Suprapubic skin (tissue), 4 donors: ENCODE results near the gene SAMD15. TPM values are rescaled to one million over a fixed set of nuclear protein-coding genes. Genes with fewer than 3 reads are reported as not detected.
"Not testable (repeated sequence)": the region's sequence is repeated elsewhere in the genome, so short reads cannot be mapped to it uniquely, and the experiment has no call there.

Experiments
- DNase-seq, 2 donors: peaks; one replicate each; pipeline ENCODE4 v3.0.0-alpha.2; 2019; ENCODE audit warnings: low spot score in 2 of 2
- H3K27ac ChIP-seq: fragments of 200-600 bp; sonication (generic); one replicate; pipeline ENCODE4 v1.5.1; 2019
- H3K27me3 ChIP-seq: fragments of 200-600 bp; sonication (generic); one replicate; pipeline ENCODE4 v1.5.1; 2019
- H3K36me3 ChIP-seq: fragments of 200-600 bp; sonication (generic); one replicate; pipeline ENCODE4 v1.5.1; 2019
- H3K4me1 ChIP-seq: fragments of 200-600 bp; sonication (generic); one replicate; pipeline ENCODE4 v1.5.1; 2019
- H3K4me3 ChIP-seq: fragments of 200-600 bp; sonication (generic); one replicate; pipeline ENCODE4 v1.5.1; 2019; ENCODE audit warnings: mild to moderate bottlenecking
- H3K9me3 ChIP-seq: fragments of 200-600 bp; sonication (generic); one replicate; pipeline ENCODE4 v1.5.1; 2019
- CTCF ChIP-seq, 2 donors: fragments of 200-600 bp in 1 of 2; fragments of 450-650 bp in 1 of 2; sonication (generic) in 1 of 2; IDR thresholded peaks; one replicate each; pipeline ENCODE4 v1.5.1; 2016 to 2019; ENCODE audit warnings: antibody characterized with exemption in 2 of 2, mild to moderate bottlenecking in 1 of 2, moderate library complexity in 1 of 2
- EP300 ChIP-seq: sonication (generic); formaldehyde crosslinking; IDR thresholded peaks from one replicate; pipeline ENCODE4 v1.6.1; 2017; ENCODE audit warnings: antibody characterized with exemption
- POLR2A ChIP-seq, 2 donors: fragments of 450-650 bp; IDR thresholded peaks; one replicate each; pipeline ENCODE4 v1.6.1; 2017; ENCODE audit warnings: antibody characterized with exemption in 2 of 2, mild to moderate bottlenecking in 2 of 2, moderate library complexity in 2 of 2
- POLR2AphosphoS5 ChIP-seq, 3 donors: sonication (generic); formaldehyde crosslinking; IDR thresholded peaks; one replicate each; pipeline ENCODE4 v1.6.1; 2017; ENCODE audit warnings: antibody characterized with exemption in 3 of 3
- WGBS: methylation state at CpG from one replicate; pipeline ENCODE4 v1.1.5; 2018; 5-methylcytosine and 5-hydroxymethylcytosine counted together
- total RNA-seq, 4 donors: library from RNA; depleted of rRNA; stranded (reverse); fragments of >200 nt; gene quantifications; one replicate each; pipeline ENCODE4 v1.1.0, GENCODE V29; 2016

The SAMD15 gene
- total RNA-seq, 4 donors from 2014 or later: 0.93 TPM; not detected in 3

- H3K4me1 ChIP-seq: no peaks in the 10 kb centered on the region
- no peak for TF ChIP-seq EP300
- no peak for TF ChIP-seq POLR2AphosphoS5 (IDR thresholded peaks at IDR 0.05)
- no peak for TF ChIP-seq POLR2A (IDR thresholded peaks at IDR 0.05)
- TF ChIP-seq CTCF (IDR thresholded peaks at IDR 0.05): no peak
- no peak overlapping the region for H3K4me3 ChIP-seq
- 64% methylated on average over 3 of the region's 3 CpGs for WGBS
- H3K27ac ChIP-seq: no peak overlapping the region
- no peak for DNase-seq
- no peaks in the 10 kb centered on the region for H3K27me3 ChIP-seq
- H3K36me3 ChIP-seq: no peaks in the 10 kb centered on the region
- H3K9me3 ChIP-seq: no peaks in the 10 kb centered on the region
These were observed 32.0 kb downstream of the SAMD15 start for GRCh38 chr14:77409131-77409533.

GRCh38 chr14:77415403-77416030 is 38.3 kb downstream of the SAMD15 start:
- WGBS: 94% methylated on average over 10 of the region's 10 CpGs
- H3K36me3 ChIP-seq, H3K27me3 ChIP-seq, H3K9me3 ChIP-seq, H3K4me1 ChIP-seq, H3K4me3 ChIP-seq, DNase-seq, H3K27ac ChIP-seq: not testable (repeated sequence)

GRCh38 chr14:77416098-77416497 is 38.9 kb downstream of the SAMD15 start:
- not testable (repeated sequence) for H3K27ac ChIP-seq, H3K4me1 ChIP-seq, H3K27me3 ChIP-seq, H3K4me3 ChIP-seq, H3K36me3 ChIP-seq, DNase-seq, H3K9me3 ChIP-seq
- 92% methylated on average over 2 of the region's 3 CpGs for WGBS

- no peak overlapping the region for H3K27ac ChIP-seq
- no peaks in the 10 kb centered on the region for H3K4me1 ChIP-seq
- 91% methylated on average over 8 of the region's 8 CpGs for WGBS
- no peak for DNase-seq
- peaks cover 2% of the 10 kb centered on the region for H3K36me3 ChIP-seq
- H3K27me3 ChIP-seq: no peaks in the 10 kb centered on the region
- H3K4me3 ChIP-seq: no peak overlapping the region
- TF ChIP-seq CTCF (IDR thresholded peaks at IDR 0.05): no peak
- no peak for TF ChIP-seq POLR2AphosphoS5 (IDR thresholded peaks at IDR 0.05)
- no peak for TF ChIP-seq EP300
- TF ChIP-seq POLR2A (IDR thresholded peaks at IDR 0.05): no peak
- peaks cover 5% of the 10 kb centered on the region for H3K9me3 ChIP-seq
These were observed 39.7 kb downstream of the SAMD15 start for GRCh38 chr14:77416836-77417235.

- Histone ChIP-seq H3K4me1 (no peaks in the 10 kb centered on the region), H3K4me3 (no peak overlapping the region), H3K27me3 (no peaks in the 10 kb centered on the region), H3K9me3 (peaks cover 5% of the 10 kb centered on the region), H3K27ac (no peak overlapping the region), H3K36me3 (peaks cover 45% of the 10 kb centered on the region)
- no peak for DNase-seq
- no peak for TF ChIP-seq POLR2A (IDR thresholded peaks at IDR 0.05)
- 39% methylated on average over 2 of the region's 2 CpGs for WGBS
These were observed 44.0 kb downstream of the SAMD15 start for GRCh38 chr14:77421201-77421600.

GRCh38 chr14:77423423-77423822 is 46.2 kb downstream of the SAMD15 start, which contains the start of gene NOXRED1:
TSS of gene NOXRED1 (minus strand) at chr14:77423523. CDS start at chr14:77422889, 634 bp downstream.
- 100% methylated on average over 1 of the region's 1 CpG for WGBS

More at GRCh38 chr14:77423423-77423822, 46.2 kb downstream of the SAMD15 start, which contains the start of gene NOXRED1:
- DNase-seq: no peak
- H3K27ac ChIP-seq: no peak within 1 kb of the TSS
- TF ChIP-seq POLR2A (IDR thresholded peaks at IDR 0.05) (no peak), EP300 (no peak), CTCF (IDR thresholded peaks at IDR 0.05) (no peak)
- H3K4me1 ChIP-seq: no peaks in the 10 kb centered on the region
- peaks cover 67% of the 10 kb centered on the region for H3K36me3 ChIP-seq
- peaks cover under 1% of the 10 kb centered on the region for H3K9me3 ChIP-seq
- H3K27me3 ChIP-seq: no peaks in the 10 kb centered on the region
- H3K4me3 ChIP-seq: no peak within 1 kb of the TSS
